CD8-positive, alpha-beta memory T cell (primary cell): Measurements from ENCODE around the gene BRD2. TPM values are rescaled to one million over a fixed set of nuclear protein-coding genes. Genes with fewer than 3 reads are reported as not detected.

Experiments
- CTCF ChIA-PET: fragments of 350-600 bp; sonication (Branson Sonifier 250); formaldehyde crosslinking; loops from one replicate; lab custom pipeline; 2021; ENCODE audit warnings: antibody characterized with exemption; lab: Charles Lee
- POLR2A ChIA-PET: fragments of 350-600 bp; sonication (Branson Sonifier 250); formaldehyde crosslinking; loops from one replicate; lab custom pipeline; 2021; ENCODE audit warnings: antibody characterized with exemption; lab: Charles Lee
- DNase-seq, 5 donors: peaks; one replicate each; pipeline versions ENCODE4 v3.0.0 to v3.0.0-alpha.2; 2020 to 2022; ENCODE audit warnings: mixed read lengths in 1 of 5
- H3K27ac ChIP-seq: one replicate; pipeline ENCODE4 v1.7.0; 2013; ENCODE audit warnings: low read depth, mild to moderate bottlenecking, low read length, moderate library complexity
- H3K27me3 ChIP-seq: 2 replicates; pipeline ENCODE4 v1.7.0; 2013; ENCODE audit warnings: low read length, mild to moderate bottlenecking; ENCODE audit not compliant: insufficient read depth, poor library complexity, severe bottlenecking
- H3K36me3 ChIP-seq: 2 replicates; pipeline ENCODE4 v1.7.0; 2013; ENCODE audit warnings: mild to moderate bottlenecking, low read length, moderate library complexity; ENCODE audit not compliant: insufficient read depth
- H3K4me1 ChIP-seq: 2 replicates; pipeline ENCODE4 v1.7.0; 2013; ENCODE audit warnings: mild to moderate bottlenecking, low read length, moderate library complexity; ENCODE audit not compliant: insufficient read depth
- H3K4me3 ChIP-seq: 2 replicates; pipeline ENCODE4 v1.7.0; 2013; ENCODE audit warnings: mild to moderate bottlenecking, low read length
- H3K9me3 ChIP-seq: 2 replicates; pipeline ENCODE4 v1.7.0; 2013; ENCODE audit warnings: mild to moderate bottlenecking, low read length
- H3K27ac Mint-ChIP-seq, 8 donors: one replicate each; pipeline ENCODE4 v1.8.0; 2020 to 2021; ENCODE audit warnings: mixed read lengths in 8 of 8, mild to moderate bottlenecking in 6 of 8, inconsistent platforms in 3 of 8, moderate library complexity in 3 of 8
- H3K27me3 Mint-ChIP-seq, 2 donors: one replicate each; pipeline ENCODE4 v1.8.0; 2020 to 2021; ENCODE audit warnings: mixed read lengths in 2 of 2, mild to moderate bottlenecking in 1 of 2, moderate library complexity in 1 of 2
- H3K36me3 Mint-ChIP-seq, 3 donors: one replicate each; pipeline ENCODE4 v1.8.0; 2020 to 2021; ENCODE audit warnings: mixed read lengths in 3 of 3, inconsistent platforms in 1 of 3, mild to moderate bottlenecking in 1 of 3
- H3K4me1 Mint-ChIP-seq, 3 donors: one replicate each; pipeline ENCODE4 v1.8.0; 2020 to 2021; ENCODE audit warnings: mixed read lengths in 3 of 3, inconsistent platforms in 1 of 3, mild to moderate bottlenecking in 1 of 3
- H3K4me3 Mint-ChIP-seq, 7 donors: one replicate each; pipeline ENCODE4 v1.8.0; 2020 to 2021; ENCODE audit warnings: mixed read lengths in 7 of 7, mild to moderate bottlenecking in 6 of 7, moderate library complexity in 4 of 7, inconsistent platforms in 2 of 7
- H3K9me3 Mint-ChIP-seq, 5 donors: one replicate each; pipeline ENCODE4 v1.8.0; 2020 to 2022; ENCODE audit warnings: mixed read lengths in 5 of 5, mild to moderate bottlenecking in 3 of 5, moderate library complexity in 2 of 5, inconsistent platforms in 1 of 5
- polyA plus RNA-seq: library from polyadenylated mRNA; unstranded; fragments of 300-500 nt; fragmentation: Illumina TruSeq; gene quantifications from one replicate; pipeline ENCODE4 v1.2.3, GENCODE V29; 2021
- total RNA-seq, 2 experiments: library from RNA; stranded (reverse); gene quantifications; one replicate each; pipeline ENCODE4 v1.2.3, GENCODE V29; 2021

Gene BRD2
- total and polyA plus RNA-seq, 3 experiments from 2014 or later = 89.9 to 387 (median 373) TPM

DNA sequence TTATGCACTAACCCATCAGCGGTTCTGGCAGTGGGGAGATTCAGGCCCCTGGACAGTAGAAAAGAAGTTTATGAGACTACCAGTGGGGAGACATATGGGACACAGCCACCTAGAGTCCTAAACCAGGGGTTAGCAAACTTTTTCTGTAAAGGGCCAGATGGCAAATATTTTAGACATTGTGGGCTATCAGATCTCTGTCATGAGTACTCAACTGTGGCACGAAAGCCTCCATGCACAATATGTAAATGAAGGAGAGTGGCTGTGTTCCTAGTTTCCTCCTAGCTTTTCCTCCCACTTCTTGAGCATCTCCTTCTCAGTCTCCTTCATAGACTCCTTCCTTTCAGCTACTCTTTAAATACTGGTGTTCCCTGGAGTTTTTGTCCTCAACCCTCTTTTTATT, 12.2 kb upstream of the BRD2 start:
- no peak overlapping the region for H3K4me3 ChIP-seq
- H3K36me3 ChIP-seq = no peaks in the 10 kb centered on the region
- H3K9me3 ChIP-seq = no peaks in the 10 kb centered on the region
- H3K4me1 Mint-ChIP-seq = peaks cover 43 to 72% (median 44%) of the 10 kb centered on the region in 3 donors
- H3K27ac ChIP-seq = no peak overlapping the region
- peaks cover 0 to 8% (median 5%) of the 10 kb centered on the region in 3 donors for H3K36me3 Mint-ChIP-seq
- no peak overlapping the region for H3K4me3 Mint-ChIP-seq
- no peaks in the 10 kb centered on the region for H3K27me3 ChIP-seq
- peaks cover 0 to 3% of the 10 kb centered on the region in 2 donors for H3K27me3 Mint-ChIP-seq
- CTCF ChIA-PET = interaction anchor here (1.4 to 11.0 kb wide), 5 partner anchors 13 to 76 kb away, joined by 4 to 270 read pairs (median 97); partner anchors contain the start of genes BRD2 and HLA-DMB
- POLR2A ChIA-PET = interaction anchor here (7.8 kb wide), 1 partner anchor 15 kb away, joined by 164 read pairs; the partner anchor contains the start of gene BRD2
- peak overlapping the region in 2 of 8 donors; percentile 19 to 52 for H3K27ac Mint-ChIP-seq
- H3K4me1 ChIP-seq = peaks cover 17% of the 10 kb centered on the region
- DNase-seq = no peak
- no peaks in the 10 kb centered on the region for H3K9me3 Mint-ChIP-seq

DNA sequence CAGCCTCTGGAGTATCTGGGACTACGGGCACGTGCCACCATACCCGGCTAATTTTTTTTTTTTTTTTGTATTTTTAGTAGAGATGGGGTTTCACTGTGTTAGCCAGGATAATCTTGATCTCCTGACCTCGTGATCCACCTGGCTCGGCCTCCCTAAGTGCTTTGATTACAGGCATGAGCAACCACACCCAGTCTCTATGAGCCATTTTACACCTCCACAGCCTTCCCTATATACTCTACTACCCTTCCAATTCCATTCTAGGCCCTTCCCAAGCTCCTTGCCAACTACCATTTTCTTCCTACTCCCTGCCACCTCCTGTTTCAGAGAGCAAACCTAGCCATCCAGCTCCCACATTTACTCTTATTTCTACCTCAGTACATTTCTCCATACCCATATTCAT, 7.8 kb upstream of the BRD2 start:
- peaks cover 0 to 3% of the 10 kb centered on the region in 2 donors for H3K27me3 Mint-ChIP-seq
- H3K4me3 Mint-ChIP-seq = no peak overlapping the region
- Histone ChIP-seq H3K9me3 (no peaks in the 10 kb centered on the region), H3K27me3 (no peaks in the 10 kb centered on the region), H3K27ac (no peak overlapping the region), H3K4me1 (peaks cover 16% of the 10 kb centered on the region), H3K4me3 (no peak overlapping the region), H3K36me3 (no peaks in the 10 kb centered on the region)
- H3K36me3 Mint-ChIP-seq = peaks cover 0 to 12% (median 5%) of the 10 kb centered on the region in 3 donors
- ChIA-PET POLR2A (interaction anchor here (1.2 kb wide), 1 partner anchor 11 kb away, joined by 3 read pairs; no protein-coding TSS in a partner anchor), CTCF (interaction anchor here (1.5 to 16.7 kb wide), 3 partner anchors 8 to 25 kb away, joined by 7 to 248 read pairs (median 8); partner anchors contain the start of gene HLA-DMA)
- H3K27ac Mint-ChIP-seq = peak overlapping the region in 4 of 8 donors; percentile 4 to 91 (median 46)
- H3K9me3 Mint-ChIP-seq = no peaks in the 10 kb centered on the region
- no peak for DNase-seq
- peaks cover 43 to 76% (median 49%) of the 10 kb centered on the region in 3 donors for H3K4me1 Mint-ChIP-seq

DNA sequence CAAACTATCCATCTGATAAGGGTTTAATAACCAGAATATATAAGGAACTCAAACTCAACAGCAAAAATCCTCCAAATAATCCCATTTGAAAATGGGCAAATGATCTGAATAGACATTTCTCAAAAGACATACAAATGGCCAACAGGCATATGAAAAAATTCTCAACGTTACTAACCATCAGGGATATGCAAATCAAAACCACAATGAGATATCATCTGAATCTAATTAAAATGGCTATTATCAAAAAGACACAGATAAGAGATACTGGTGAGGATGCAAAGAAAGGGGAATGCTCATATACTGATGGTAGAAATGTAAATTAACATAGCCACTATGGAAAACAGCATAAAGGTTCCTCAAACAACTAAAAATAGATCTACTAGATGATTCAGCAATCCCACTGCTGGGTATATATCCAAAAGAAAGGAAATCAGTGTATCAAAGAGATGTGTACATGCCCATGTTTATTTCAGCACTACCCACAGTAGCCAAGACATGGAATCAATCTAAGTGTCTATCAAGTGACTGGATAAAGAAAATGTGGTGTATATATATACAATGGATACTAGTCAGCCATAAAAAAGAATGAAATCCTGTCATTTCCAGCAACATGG, 6.1 kb upstream of the BRD2 start:
- H3K4me1 ChIP-seq = peaks cover 34% of the 10 kb centered on the region
- Mint-ChIP-seq H3K27ac (peak overlapping the region in 7 of 8 donors; percentile 5 to 64 (median 44)), H3K36me3 (peaks cover 0 to 10% (median 5%) of the 10 kb centered on the region in 3 donors), H3K4me1 (peaks cover 61 to 82% (median 61%) of the 10 kb centered on the region in 3 donors), H3K27me3 (peaks cover 0 to 3% of the 10 kb centered on the region in 2 donors), H3K4me3 (peak overlapping the region in 2 of 7 donors; percentile 16 to 34), H3K9me3 (no peaks in the 10 kb centered on the region)
- H3K27me3 ChIP-seq = no peaks in the 10 kb centered on the region
- ChIA-PET POLR2A (interaction anchor here (1.0 to 2.6 kb wide), 3 partner anchors 9 to 29 kb away, joined by 3 to 21 read pairs (median 6); partner anchors contain the start of gene HLA-DMA), CTCF (interaction anchor here (0.8 to 16.7 kb wide), 7 partner anchors 8 to 124 kb away, joined by 3 to 270 read pairs (median 8); partner anchors contain the start of genes HLA-DMA and TAP2)
- no peak for DNase-seq
- no peak overlapping the region for H3K27ac ChIP-seq
- no peaks in the 10 kb centered on the region for H3K9me3 ChIP-seq
- no peak overlapping the region for H3K4me3 ChIP-seq
- no peaks in the 10 kb centered on the region for H3K36me3 ChIP-seq

DNA sequence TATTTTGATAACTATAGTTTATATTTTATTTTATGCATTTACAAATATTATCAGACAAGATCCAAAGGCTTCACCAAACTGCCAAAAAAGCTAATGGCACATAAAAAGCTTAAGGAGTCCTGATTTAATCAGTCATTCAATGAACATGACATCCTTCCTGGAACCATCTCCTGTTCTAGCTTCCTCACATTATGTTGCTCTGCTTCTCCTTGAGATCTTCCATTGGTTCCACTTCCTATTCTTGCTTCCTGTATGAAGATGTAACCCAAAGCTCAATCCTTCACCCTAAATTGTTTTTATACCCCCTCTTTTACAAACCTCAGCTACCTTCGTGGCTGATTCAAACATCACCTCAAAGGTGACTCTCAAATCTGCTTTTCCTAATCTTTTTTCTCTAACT, 4.5 kb upstream of the BRD2 start:
- Histone ChIP-seq H3K27ac (no peak overlapping the region), H3K9me3 (no peaks in the 10 kb centered on the region), H3K4me1 (peaks cover 35% of the 10 kb centered on the region), H3K27me3 (no peaks in the 10 kb centered on the region), H3K4me3 (no peak overlapping the region), H3K36me3 (no peaks in the 10 kb centered on the region)
- Mint-ChIP-seq H3K4me1 (peaks cover 65 to 80% (median 66%) of the 10 kb centered on the region in 3 donors), H3K4me3 (peak overlapping the region in 2 of 7 donors; percentile 9 to 27), H3K27ac (peak overlapping the region in 6 of 8 donors; percentile 8 to 94 (median 50)), H3K27me3 (peaks cover 0 to 3% of the 10 kb centered on the region in 2 donors), H3K36me3 (peaks cover 0 to 12% (median 1%) of the 10 kb centered on the region in 3 donors), H3K9me3 (no peaks in the 10 kb centered on the region)
- POLR2A ChIA-PET = interaction anchor here (1.8 to 2.6 kb wide), 2 partner anchors 9 to 10 kb away, joined by 6 to 21 read pairs; partner anchors contain the start of gene HLA-DMA
- CTCF ChIA-PET = interaction anchor here (1.2 to 16.7 kb wide), 6 partner anchors 10 to 30 kb away, joined by 3 to 270 read pairs (median 12); partner anchors contain the start of gene HLA-DMA
- no peak for DNase-seq

DNA sequence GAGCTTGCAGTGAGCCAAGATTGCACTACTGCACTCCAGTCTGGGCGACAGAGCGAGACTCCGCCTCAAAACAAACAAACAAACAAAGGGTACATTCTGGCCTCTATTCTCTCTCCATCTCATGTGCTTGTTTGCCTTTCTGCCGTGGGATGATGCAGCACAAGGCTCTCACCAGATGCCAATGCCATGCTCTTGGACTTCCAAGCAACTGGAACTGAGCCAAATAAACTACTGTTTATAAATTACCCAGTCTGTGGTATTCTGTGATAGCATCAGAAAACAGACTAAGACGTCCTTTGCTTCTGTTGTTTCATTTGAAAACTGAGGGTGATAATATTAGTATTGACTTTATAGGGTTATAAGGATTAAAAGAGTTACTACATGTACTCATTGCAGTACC, 3.6 kb upstream of the BRD2 start:
- H3K9me3 Mint-ChIP-seq = no peaks in the 10 kb centered on the region
- H3K36me3 ChIP-seq = no peaks in the 10 kb centered on the region
- H3K27me3 Mint-ChIP-seq = peaks cover 0 to 6% of the 10 kb centered on the region in 2 donors
- no peak overlapping the region for H3K4me3 ChIP-seq
- H3K4me1 Mint-ChIP-seq = peaks cover 62 to 73% (median 66%) of the 10 kb centered on the region in 3 donors
- H3K9me3 ChIP-seq = no peaks in the 10 kb centered on the region
- peaks cover 0 to 16% (median 1%) of the 10 kb centered on the region in 3 donors for H3K36me3 Mint-ChIP-seq
- POLR2A ChIA-PET = no interaction called here
- H3K4me1 ChIP-seq = peaks cover 35% of the 10 kb centered on the region
- CTCF ChIA-PET = interaction anchor here (4.2 to 16.7 kb wide), 3 partner anchors 10 to 22 kb away, joined by 36 to 270 read pairs (median 248); partner anchors contain the start of genes HLA-DMA and HLA-DMB
- DNase-seq = no peak
- no peak overlapping the region for H3K27ac ChIP-seq
- H3K27ac Mint-ChIP-seq = peak overlapping the region; percentile 57 to 100 (median 71)
- peak overlapping the region in 2 of 7 donors; percentile 10 to 22 for H3K4me3 Mint-ChIP-seq
- H3K27me3 ChIP-seq = no peaks in the 10 kb centered on the region

DNA sequence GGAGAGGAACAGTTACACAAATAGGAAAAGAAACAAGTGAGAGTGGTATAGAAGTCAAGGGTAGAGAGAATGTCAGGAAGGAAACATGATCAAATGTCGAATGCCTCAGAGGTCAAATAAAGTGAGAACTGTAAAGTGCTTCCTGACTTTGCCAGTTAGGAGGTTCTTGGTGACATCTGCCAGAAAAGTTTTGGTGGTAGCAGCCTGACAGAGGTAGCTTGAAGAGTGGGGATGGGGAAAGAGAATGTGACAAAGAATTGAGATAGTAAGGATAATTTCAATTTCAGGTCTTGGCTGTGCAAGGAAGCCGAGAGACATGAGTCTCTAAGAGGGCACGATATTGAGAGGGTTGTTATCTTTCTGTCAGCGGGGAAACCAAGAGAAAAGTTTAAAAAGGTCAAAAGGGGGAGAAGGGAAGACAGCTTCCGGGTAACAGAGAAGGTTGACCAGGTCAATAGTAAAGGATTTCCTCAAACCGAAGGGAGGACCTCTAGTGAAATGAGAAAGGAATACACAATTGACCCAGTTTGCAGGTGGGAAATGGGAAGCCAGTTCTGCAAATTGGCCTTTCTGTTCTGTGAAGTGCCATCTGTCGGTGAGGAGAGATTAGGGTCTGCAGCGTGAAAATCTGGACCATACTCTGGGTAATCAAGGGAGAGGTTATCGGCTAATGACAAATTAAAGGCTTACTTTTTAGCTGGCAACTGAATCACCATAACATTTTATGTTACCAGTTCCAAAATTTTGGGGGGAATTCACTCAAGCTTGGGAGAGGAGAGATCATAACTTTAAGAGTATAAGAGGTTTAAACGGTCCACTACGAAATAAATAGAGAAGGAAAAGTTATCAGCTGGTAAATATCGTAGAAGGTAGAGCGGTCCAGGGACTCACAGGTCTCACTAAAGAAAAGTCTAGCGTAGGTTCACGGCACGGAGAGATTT, 973 bp upstream of the BRD2 start:
- Histone ChIP-seq H3K36me3 (no peaks in the 10 kb centered on the region), H3K4me1 (peaks cover 33% of the 10 kb centered on the region), H3K9me3 (no peaks in the 10 kb centered on the region), H3K27ac (peak overlapping the region; percentile 97), H3K4me3 (peak overlapping the region; percentile 96), H3K27me3 (no peaks in the 10 kb centered on the region)
- ChIA-PET CTCF (interaction anchor here (0.7 to 16.7 kb wide), 16 partner anchors 13 to 129 kb away, joined by 3 to 270 read pairs (median 8); partner anchors contain the start of genes HLA-DMA, HLA-DMB, PSMB9 and TAP1), POLR2A (interaction anchor here (0.6 to 8.8 kb wide), 13 partner anchors 9 to 241 kb away, joined by 3 to 164 read pairs (median 4); partner anchors contain the start of genes HLA-DMA, HLA-DMB, RING1 and TAP2)
- peaks cover 0 to 3% (median 0%) of the 10 kb centered on the region in 5 donors for H3K9me3 Mint-ChIP-seq
- peaks cover 0 to 11% of the 10 kb centered on the region in 2 donors for H3K27me3 Mint-ChIP-seq
- peak in 2 of 5 donors; percentile 27 to 38 for DNase-seq
- H3K4me1 Mint-ChIP-seq = peaks cover 43 to 55% (median 51%) of the 10 kb centered on the region in 3 donors
- peaks cover 0 to 40% (median 0%) of the 10 kb centered on the region in 3 donors for H3K36me3 Mint-ChIP-seq
- peak overlapping the region; percentile 86 to 100 (median 94) for H3K27ac Mint-ChIP-seq
- H3K4me3 Mint-ChIP-seq = peak overlapping the region; percentile 76 to 97 (median 89)
